Ovary (tissue), 9 donors: Measurements from ENCODE around the gene PTDSS2. TPM values are rescaled to one million over a fixed set of nuclear protein-coding genes. Genes with fewer than 3 reads are reported as not detected.

Experiments used
- DNase-seq, 5 donors: peaks; one replicate each; pipeline ENCODE4 v3.0.0-alpha.2; 2019 to 2020
- H3K27ac ChIP-seq, 2 donors: fragments of 200-600 bp; one replicate each; pipeline versions ENCODE4 v1.5.1 to v1.8.0; 2019 to 2022
- H3K27me3 ChIP-seq: fragments of 200-600 bp; one replicate; pipeline ENCODE4 v1.8.0; 2022
- H3K36me3 ChIP-seq: fragments of 200-600 bp; sonication (generic); one replicate; pipeline ENCODE4 v1.5.1; 2019
- H3K4me1 ChIP-seq: one replicate; pipeline ENCODE4 v1.8.1; 2013; ENCODE audit warnings: mild to moderate bottlenecking, moderate library complexity; ENCODE audit not compliant: insufficient read depth
- H3K4me3 ChIP-seq: fragments of 200-600 bp; sonication (generic); one replicate; pipeline ENCODE4 v1.5.1; 2017
- H3K9me3 ChIP-seq, 2 donors: fragments of 200-600 bp in 1 of 2; sonication (generic) in 1 of 2; one replicate each; pipeline versions ENCODE4 v1.5.1 to v1.8.1; 2013 to 2019; ENCODE audit warnings: mild to moderate bottlenecking in 1 of 2, moderate library complexity in 1 of 2
- CTCF ChIP-seq, 3 donors: fragments of 450-650 bp in 2 of 3; fragments of 200-600 bp in 1 of 3; IDR thresholded peaks; one replicate each; pipeline versions ENCODE4 v1.5.1 to v1.8.0; 2016 to 2022; ENCODE audit warnings: antibody characterized with exemption in 3 of 3, mild to moderate bottlenecking in 1 of 3
- EP300 ChIP-seq: sonication (generic); formaldehyde crosslinking; IDR thresholded peaks from one replicate; pipeline ENCODE4 v1.6.1; 2017; ENCODE audit warnings: antibody characterized with exemption
- POLR2A ChIP-seq: fragments of 450-650 bp; IDR thresholded peaks from one replicate; pipeline ENCODE4 v1.6.1; 2017; ENCODE audit warnings: antibody characterized with exemption, mild to moderate bottlenecking, moderate library complexity
- WGBS, 3 donors: extraction: QIAGEN DNeasy Blood & Tissue Kit in 1 of 3; methylation state at CpG; one replicate each; pipeline versions ENCODE4 v1.1.5 to v1.1.7; 2013 to 2017; 5-methylcytosine and 5-hydroxymethylcytosine counted together
- intact Hi-C, 4 donors: fragments of 100-400 bp; cut with DNase I; formaldehyde crosslinking; loops; one replicate each; pipeline versions ENCODE4 v1.11.0 to v1.15.1; 2022 to 2023
- polyA plus RNA-seq, 2 donors: library from polyadenylated mRNA; stranded (reverse); fragments of 200-250 nt in 1 of 2; fragments of 350-450 nt in 1 of 2; fragmentation: Illumina TruSeq in 1 of 2; extraction: RNeasy Lipid Tissue Mini Kit (QIAGEN cat#74804) in 1 of 2; gene quantifications; one replicate each; pipeline ENCODE4 v1.2.3, GENCODE V29; 2013 to 2014
- total RNA-seq, 7 donors: library from RNA; depleted of rRNA in 2 of 7; stranded (reverse); fragments of >200 nt in 2 of 7; fragmentation: NEBNext Ultra II Directional in 3 of 7; extraction: Animal tissue kit (Norgen Biotek cat#: 25700) in 3 of 7; gene quantifications; one replicate each; pipeline versions ENCODE4 v1.1.0 to v1.2.4, GENCODE V29; 2016 to 2023
- donor health status: DM: no; HTN: no; CAD: no; lungs with moderate emphysema.
- donor health status: DM: no; HTN: no; CAD: no.
- donor health status: Bipolar disorder and iron deficiency.
- donor health status: DM: yes; HTN: yes; CAD: no.
- donor health status: DM: no; HTN: no; CAD: no.
- donor health status: DM: yes; HTN: yes; CAD: no.

PTDSS2 gene
- total and polyA plus RNA-seq, 9 donors, result 17.1 to 56.5 (median 38.8) TPM

DNA sequence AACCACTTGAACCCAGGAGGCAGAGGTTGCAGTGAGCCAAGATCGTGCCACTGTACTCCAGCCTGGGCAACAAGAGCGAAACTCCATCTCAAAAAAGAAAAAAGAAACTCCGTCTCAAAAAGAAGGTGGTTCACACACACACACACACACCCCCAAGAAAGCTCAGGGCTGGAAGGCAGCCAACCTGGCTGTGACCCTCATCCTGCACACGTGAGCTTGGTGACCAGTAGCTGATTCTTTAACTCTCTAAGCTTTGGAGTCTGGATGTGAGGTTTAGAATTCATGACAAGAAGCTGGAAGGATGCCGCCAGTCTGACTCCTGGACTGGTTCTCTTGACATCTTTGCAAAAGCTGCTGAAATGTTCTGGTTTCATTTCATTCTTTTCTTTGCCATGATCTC, 58.9 kb downstream of the PTDSS2 start:
- intact Hi-C loops, result loop anchor here in 1 of 4 donors (10.0 kb wide), 1 partner anchor 54 kb away; the partner anchor contains the start of gene PTDSS2
- Histone ChIP-seq H3K9me3 (no peaks in the 10 kb centered on the region), H3K36me3 (no peaks in the 10 kb centered on the region), H3K27me3 (no peaks in the 10 kb centered on the region), H3K4me1 (peaks cover 9% of the 10 kb centered on the region), H3K4me3 (no peak overlapping the region), H3K27ac (no peak overlapping the region)
- 87 to 91% (median 90%) methylated on average over 5 of the region's 5 CpGs for WGBS, 3 donors
- peak in 4 of 5 donors; percentile 23 to 61 (median 50) for DNase-seq
- TF ChIP-seq POLR2A (no peak), CTCF (IDR thresholded peaks at IDR 0.05) (no peak), EP300 (no peak)

DNA sequence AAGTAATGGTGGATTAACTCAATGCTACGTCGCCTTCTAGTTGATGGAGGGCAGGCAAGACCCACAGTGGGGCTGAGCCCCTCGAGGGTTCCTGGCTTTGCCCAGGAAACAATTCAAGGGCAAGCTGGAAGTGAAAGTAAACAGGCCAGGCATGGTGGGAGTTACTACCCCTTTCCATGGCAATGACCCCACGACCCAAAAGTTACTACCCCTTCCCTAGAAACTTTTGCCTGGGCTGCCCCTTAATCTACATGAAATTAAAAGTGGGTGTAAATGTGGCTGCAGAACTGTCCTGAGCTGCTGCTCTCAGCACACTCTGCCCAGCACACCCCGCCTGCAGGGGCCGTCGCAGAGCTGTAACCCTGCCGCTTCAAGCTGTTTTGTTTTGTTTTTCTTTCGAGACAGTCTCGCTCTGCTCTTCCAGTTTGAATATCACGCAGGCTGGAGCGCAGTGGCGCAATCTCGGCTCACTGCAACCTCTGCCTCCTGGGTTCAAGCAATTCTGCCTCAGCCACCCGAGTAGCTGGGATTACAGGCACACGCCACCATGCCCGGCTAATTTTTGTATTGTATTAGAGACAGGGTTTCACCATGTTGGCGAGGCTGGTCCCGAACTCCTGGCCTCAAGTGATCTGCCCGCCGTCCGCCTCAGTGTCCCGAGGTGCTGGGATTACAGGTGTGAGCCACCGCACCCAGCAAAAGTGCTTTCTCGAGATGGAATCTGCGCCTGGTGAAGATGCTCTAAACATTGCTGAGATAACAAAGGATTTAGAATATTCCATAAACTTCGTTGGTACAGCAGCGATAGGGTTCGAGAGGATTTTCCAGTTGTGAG, 62.9 kb downstream of the PTDSS2 start:
- H3K4me1 ChIP-seq, result peaks cover 3% of the 10 kb centered on the region
- no peak overlapping the region for H3K4me3 ChIP-seq
- WGBS, 3 donors, result 91 to 96% (median 91%) methylated on average over 29 of the region's 29 CpGs
- no peak overlapping the region for H3K27ac ChIP-seq
- TF ChIP-seq CTCF (IDR thresholded peaks at IDR 0.05), result no peak
- TF ChIP-seq EP300, result no peak
- TF ChIP-seq POLR2A, result no peak
- intact Hi-C loops, result loop anchor here in 2 of 4 donors (5.0 kb wide), 4 partner anchors 61 to 306 kb away; partner anchors contain the start of genes BET1L (in 1 of the 2), IFITM5 (in 1 of the 2), PTDSS2 (in 1 of the 2) and RIC8A (in 1 of the 2)
- no peak for DNase-seq
- no peaks in the 10 kb centered on the region for H3K27me3 ChIP-seq
- H3K9me3 ChIP-seq, result no peaks in the 10 kb centered on the region
- H3K36me3 ChIP-seq, result no peaks in the 10 kb centered on the region

GRCh38 chr11:514606-515005, 64.5 kb downstream of the PTDSS2 start:
- Histone ChIP-seq H3K36me3 (no peaks in the 10 kb centered on the region), H3K4me3 (no peak overlapping the region), H3K9me3 (no peaks in the 10 kb centered on the region), H3K27me3 (no peaks in the 10 kb centered on the region), H3K4me1 (no peaks in the 10 kb centered on the region), H3K27ac (no peak overlapping the region)
- WGBS, 3 donors, result 92 to 94% (median 93%) methylated on average over 10 of the region's 10 CpGs
- intact Hi-C loops, result loop anchor here in 2 of 4 donors (5.0 kb wide), 4 partner anchors 62 to 307 kb away; partner anchors contain the start of genes BET1L (in 1 of the 2), IFITM5 (in 1 of the 2), PTDSS2 (in 1 of the 2) and RIC8A (in 1 of the 2)
- DNase-seq, result no peak
- no peak for TF ChIP-seq EP300
- TF ChIP-seq CTCF (IDR thresholded peaks at IDR 0.05), result no peak
- TF ChIP-seq POLR2A, result no peak

- WGBS, 3 donors, result 90 to 93% (median 90%) methylated on average over 6 of the region's 6 CpGs
- Histone ChIP-seq H3K36me3 (no peaks in the 10 kb centered on the region), H3K9me3 (no peaks in the 10 kb centered on the region), H3K27me3 (no peaks in the 10 kb centered on the region), H3K4me1 (no peaks in the 10 kb centered on the region), H3K27ac (no peak overlapping the region), H3K4me3 (no peak overlapping the region)
- intact Hi-C loops, result no loop called here
- no peak for DNase-seq
- TF ChIP-seq EP300, result no peak
- no peak for TF ChIP-seq POLR2A
- no peak for TF ChIP-seq CTCF (IDR thresholded peaks at IDR 0.05)
Measured at GRCh38 chr11:515131-515530, 65.1 kb downstream of the PTDSS2 start.
